GM12892 (cell line): ENCODE data around the gene WNT7B.

ENCODE experiments used
- DNase-seq: peaks from one replicate; pipeline ENCODE4 v3.0.0; 2011; ENCODE audit not compliant: insufficient read length
- FAIRE-seq: peaks from 2 replicates; lab custom pipeline; 2011; peaks lifted over from hg19 to GRCh38; lab: Jason Lieb, UNC
- POLR2A ChIP-seq: IDR thresholded peaks from 2 replicates; pipeline ENCODE4 v1.6.1; 2011; ENCODE audit warnings: low read depth, low read length, control low read depth
- POLR2AphosphoS5 ChIP-seq: IDR thresholded peaks from 2 replicates; pipeline ENCODE4 v1.6.1; 2011; ENCODE audit warnings: low read depth, low read length, control low read depth
- TAF1 ChIP-seq: IDR thresholded peaks from 2 replicates; pipeline ENCODE4 v1.6.1; 2011; ENCODE audit warnings: low read depth, mild to moderate bottlenecking, control low read depth, low read length, borderline replicate concordance

WNT7B gene

DNA sequence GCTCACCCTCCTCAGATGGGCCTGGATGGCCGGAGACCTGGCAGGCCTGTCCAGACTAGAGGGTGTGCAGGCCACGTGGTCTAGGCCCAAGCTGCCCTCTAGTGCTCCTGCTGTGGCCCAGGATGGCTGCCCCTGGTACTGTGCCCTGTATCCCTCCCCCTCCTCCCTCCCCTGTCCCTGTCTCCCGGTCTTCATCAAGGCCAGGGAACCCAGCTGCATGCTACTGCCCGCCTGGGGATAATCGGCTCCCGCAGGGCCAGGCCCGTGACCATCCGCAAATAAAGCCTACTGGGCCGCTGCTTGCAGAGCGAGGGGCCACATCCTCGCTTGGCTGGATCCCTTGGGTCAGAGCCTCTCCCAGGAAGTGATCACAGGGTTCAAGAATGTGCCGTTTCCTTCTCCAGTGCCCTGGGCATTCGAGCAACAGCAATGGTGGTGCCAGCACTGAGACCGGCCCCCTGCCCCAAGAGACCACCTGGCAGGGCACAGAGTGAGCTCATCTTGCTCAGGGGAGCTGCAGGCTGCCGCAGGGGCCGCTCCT, 51.1 kb downstream of the WNT7B start:
- TF ChIP-seq POLR2A (no peak), POLR2AphosphoS5 (no peak), TAF1 (no peak)
- DNase-seq = no peak
- FAIRE-seq = no peak

GRCh38 chr22:45923835-45924234, 53.1 kb downstream of the WNT7B start:
- no peak for TF ChIP-seq TAF1
- TF ChIP-seq POLR2A = no peak
- TF ChIP-seq POLR2AphosphoS5 = no peak
- DNase-seq (no peak), FAIRE-seq (no peak)

- no peak for TF ChIP-seq POLR2A
- no peak for TF ChIP-seq TAF1
- TF ChIP-seq POLR2AphosphoS5 = no peak
- no peak for FAIRE-seq
- no peak for DNase-seq
Measured at GRCh38 chr22:45923212-45923611, 53.8 kb downstream of the WNT7B start.

DNA sequence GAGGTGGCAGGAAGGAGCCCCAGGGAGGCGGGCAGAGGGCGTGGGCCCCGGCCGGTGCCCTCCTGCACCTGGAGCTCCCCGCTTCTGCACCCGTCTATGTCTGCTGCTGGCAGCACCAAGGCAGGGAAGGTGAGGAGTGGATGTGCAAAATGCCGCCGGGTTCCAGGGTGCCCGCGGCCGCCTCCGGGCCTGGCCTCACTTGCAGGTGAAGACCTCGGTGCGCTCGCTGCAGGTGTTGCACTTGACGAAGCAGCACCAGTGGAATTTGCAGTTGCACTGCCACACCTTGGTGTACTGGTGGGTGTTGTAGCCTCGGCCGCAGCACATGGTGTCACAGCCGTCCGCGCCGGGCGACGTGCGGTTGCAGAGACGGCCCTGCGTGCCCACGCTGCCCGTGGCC, 54.3 kb downstream of the WNT7B start:
- FAIRE-seq (no peak), DNase-seq (no peak)
- TF ChIP-seq TAF1 (no peak), POLR2A (no peak), POLR2AphosphoS5 (no peak)

DNA sequence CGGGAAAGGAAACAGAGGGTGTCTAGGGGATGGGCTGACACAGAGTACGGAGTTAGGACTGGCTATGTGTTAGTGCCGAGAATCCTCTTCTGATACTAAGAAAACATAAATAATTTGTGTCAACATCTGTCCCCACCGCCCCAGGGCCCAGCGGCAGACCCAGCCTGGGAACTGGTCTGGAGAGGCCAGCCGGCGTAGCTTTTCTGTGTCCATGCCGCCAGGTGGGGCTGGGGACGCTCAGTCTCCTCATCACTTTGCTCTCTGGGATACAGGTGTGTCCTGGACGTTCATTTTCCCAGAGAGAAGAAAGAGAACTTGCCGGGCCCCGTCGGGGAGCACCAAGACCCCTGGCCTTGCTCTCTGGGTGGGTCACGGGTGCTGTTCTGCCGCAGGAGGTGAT, 54.7 kb downstream of the WNT7B start:
- TF ChIP-seq POLR2A (no peak), TAF1 (no peak), POLR2AphosphoS5 (no peak)
- no peak for DNase-seq
- no peak for FAIRE-seq

- no peak for FAIRE-seq
- DNase-seq = no peak
- TF ChIP-seq POLR2AphosphoS5 = no peak
- TF ChIP-seq TAF1 = no peak
- no peak for TF ChIP-seq POLR2A
Measured at GRCh38 chr22:45919504-45920286, 57.3 kb downstream of the WNT7B start.

GRCh38 chr22:45918459-45919370, 58.2 kb downstream of the WNT7B start:
- FAIRE-seq (no peak), DNase-seq (no peak)
- no peak for TF ChIP-seq TAF1
- TF ChIP-seq POLR2AphosphoS5 = no peak
- no peak for TF ChIP-seq POLR2A

DNA sequence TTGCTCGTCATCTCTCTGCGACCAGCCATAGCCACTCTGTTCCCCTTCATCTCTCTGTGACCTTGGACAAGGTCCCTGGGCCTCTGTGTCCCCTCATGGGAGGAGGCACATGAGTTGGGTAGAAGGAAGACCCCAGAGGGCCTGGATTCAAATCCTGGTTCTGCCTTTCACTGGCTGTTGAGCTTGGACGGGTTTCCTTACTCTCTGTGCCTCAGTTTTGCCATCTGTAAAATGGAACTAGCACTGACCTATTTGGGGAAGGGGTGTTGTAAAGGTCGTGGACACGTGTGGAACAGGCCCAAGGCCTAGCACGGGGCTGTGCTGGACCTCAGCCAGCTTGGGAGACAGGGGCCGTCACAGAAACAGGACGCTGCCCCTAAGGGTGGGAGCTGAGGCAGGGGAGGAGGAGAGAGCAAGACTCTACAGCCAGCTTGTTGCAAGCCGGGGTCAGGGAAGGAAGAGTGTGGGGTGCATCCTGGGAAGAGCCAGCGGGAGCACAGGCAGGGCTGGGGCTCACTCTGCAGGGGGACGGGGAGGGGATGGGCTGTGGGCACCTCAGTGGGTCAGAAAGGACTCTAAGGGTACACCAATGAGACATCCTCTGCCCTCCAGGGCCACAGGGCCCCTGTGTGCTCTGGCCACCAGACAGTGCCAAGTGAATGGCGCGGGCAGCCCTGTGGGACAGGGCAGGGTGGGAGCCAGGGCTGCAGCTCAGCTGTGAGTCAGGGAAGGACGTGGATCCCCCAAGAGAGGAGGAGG, 59.1 kb downstream of the WNT7B start:
- DNase-seq = no peak
- no peak for FAIRE-seq
- TF ChIP-seq POLR2AphosphoS5 = no peak
- TF ChIP-seq POLR2A = no peak
- no peak for TF ChIP-seq TAF1

DNA sequence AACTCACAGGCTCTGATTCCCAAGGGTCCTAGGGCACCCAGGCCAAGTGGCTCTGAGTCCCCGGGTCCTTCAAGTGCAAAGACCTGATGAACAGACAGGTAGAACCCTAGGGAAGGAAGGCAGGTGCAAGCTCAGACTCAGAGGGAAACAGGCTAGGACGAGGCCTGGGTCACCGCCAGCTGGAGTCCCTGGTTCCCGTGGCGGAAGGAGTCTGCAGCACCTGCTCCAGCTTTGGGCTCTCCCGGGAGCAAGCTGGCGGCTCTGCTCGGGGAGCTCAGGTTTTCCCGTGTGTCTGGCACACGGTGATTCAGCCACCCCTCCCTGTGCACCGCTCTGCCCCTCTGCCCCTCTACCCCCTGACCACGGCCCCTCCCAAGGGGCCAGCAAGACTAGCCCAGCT, 59.8 kb downstream of the WNT7B start:
- FAIRE-seq = no peak
- no peak for TF ChIP-seq POLR2A
- TF ChIP-seq TAF1 = no peak
- TF ChIP-seq POLR2AphosphoS5 = no peak
- DNase-seq = no peak

GRCh38 chr22:45916515-45916914, 60.4 kb downstream of the WNT7B start:
- DNase-seq (no peak), FAIRE-seq (no peak)
- TF ChIP-seq POLR2A = no peak
- TF ChIP-seq TAF1 = no peak
- TF ChIP-seq POLR2AphosphoS5 = no peak

- TF ChIP-seq POLR2A (no peak), TAF1 (no peak), POLR2AphosphoS5 (no peak)
- FAIRE-seq = no peak
Measured at GRCh38 chr22:45915841-45916240, 61.1 kb downstream of the WNT7B start.

More at GRCh38 chr22:45915841-45916240, 61.1 kb downstream of the WNT7B start:
- no peak for DNase-seq
